PFSK-1 (cell line): Measurements from ENCODE around the gene GRAPL. TPM values are rescaled to one million over a fixed set of nuclear protein-coding genes. Genes with fewer than 3 reads are reported as not detected.
"Not testable (repeated sequence)": the region's sequence is repeated elsewhere in the genome, so short reads cannot be mapped to it uniquely, and the experiment has no call there.

ENCODE experiments used
- FOXP2 ChIP-seq: optimal IDR thresholded peaks from 2 replicates; pipeline ENCODE3; 2011; ENCODE audit warnings: borderline replicate concordance, control low read depth, inconsistent platforms; ENCODE audit not compliant: insufficient read depth; ENCODE audit errors: extremely low read length, extremely low read depth
- POLR2AphosphoS5 ChIP-seq: IDR thresholded peaks from 2 replicates; pipeline ENCODE4 v1.6.1; 2012; ENCODE audit warnings: low read depth, mild to moderate bottlenecking, control low read depth, low read length, moderate library complexity
- TAF1 ChIP-seq: IDR thresholded peaks from 2 replicates; pipeline ENCODE4 v1.6.1; 2012; ENCODE audit warnings: low read length, control low read depth, borderline replicate concordance; ENCODE audit not compliant: insufficient read depth
- polyA plus RNA-seq: library from polyadenylated mRNA; unstranded; fragments of >200 nt; gene quantifications from one replicate; pipeline ENCODE4 v1.2.1, GENCODE V29; 2012; ENCODE audit warnings: low read depth, missing spikeins; ENCODE audit not compliant: insufficient read length

Gene GRAPL
- 21.2 TPM for polyA plus RNA-seq

- not testable (repeated sequence) for TF ChIP-seq FOXP2, TAF1, POLR2AphosphoS5
Measured at GRCh38 chr17:19127148-19127980, at the start of gene GRAPL. Gene GRAPL (plus strand): TSS chr17:19127589. CDS start chr17:19127620, 31 bp downstream.
